ENCODE measurements around the gene DNAJB13. TPM values are rescaled to one million over a fixed set of nuclear protein-coding genes. Genes with fewer than 3 reads are reported as not detected.

Gene DNAJB13
- total and polyA plus RNA-seq, 2 of the 13 experiments (the other 11 are each of a cell fraction or from before 2014, with no cell fraction given), result 2.3 TPM; not detected in 1

GRCh38 chr11:73971175-73971719, 20.4 kb downstream of the DNAJB13 start (continued):
- TF ChIP-seq AFF4 (CRISPR knock-in tag; IDR thresholded peaks at IDR 0.05), result no peak
- TF ChIP-seq KDM1A (CRISPR knock-in tag; IDR thresholded peaks at IDR 0.05), result no peak
- TF ChIP-seq ZNF572 (CRISPR knock-in tag; IDR thresholded peaks at IDR 0.05), result no peak
- no peak for TF ChIP-seq TEAD2 (CRISPR knock-in tag; IDR thresholded peaks at IDR 0.05)
- no peak for TF ChIP-seq ZNF33A (CRISPR knock-in tag; IDR thresholded peaks at IDR 0.05; ENCODE audit: borderline replicate concordance)

DNA sequence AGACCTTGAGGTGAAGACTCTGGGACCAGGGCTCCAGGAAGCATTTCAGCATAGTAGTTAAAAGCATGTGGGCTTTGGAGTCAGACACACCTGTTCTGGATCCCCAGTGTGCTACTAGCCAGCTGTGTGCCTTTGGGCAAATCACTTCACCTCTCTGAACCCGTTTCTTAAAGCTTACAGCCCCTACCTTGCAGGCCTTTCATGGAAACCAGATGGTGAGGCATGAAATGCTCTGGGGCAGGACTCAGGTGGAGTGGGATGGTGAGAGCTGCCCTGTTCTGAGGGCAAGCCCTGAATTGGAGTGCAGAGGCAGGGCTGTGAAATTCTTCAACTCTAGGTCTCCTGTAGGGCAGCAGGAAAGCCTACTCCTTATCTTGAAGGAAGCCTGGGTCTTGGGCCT, 21.4 kb downstream of the DNAJB13 start:
- Histone ChIP-seq H3K4me3 (replicated peaks in 1 of 3; ENCODE audit: insufficient read depth in 1 of 3, low read depth in 2 of 3, low read length in 3 of 3) (no peak overlapping the region), H3K9me3 (ENCODE audit: low read length) (no peaks in the 10 kb centered on the region), H3K36me3 (replicated peaks in 1 of 2; ENCODE audit: control insufficient read depth in 1 of 2, insufficient read depth in 2 of 2, low read length in 2 of 2) (peaks cover 7 to 20% of the 10 kb centered on the region in 2 experiments; a peak in 4 of 5 replicates), H3K4me2 (ENCODE audit: low read depth, low read length) (no peak overlapping the region), H4K20me1 (ENCODE audit: insufficient read depth, low read length) (no peaks in the 10 kb centered on the region), H3K9ac (ENCODE audit: insufficient read depth, low read depth, low read length) (no peak overlapping the region), H2AFZ (ENCODE audit: low read length) (no peak overlapping the region), H3K27me3 (ENCODE audit: control insufficient read depth in 1 of 2, insufficient read depth in 2 of 2, low read length in 2 of 2) (no peaks in the 10 kb centered on the region), H3K4me1 (ENCODE audit: insufficient read depth, low read length) (peaks cover 4% of the 10 kb centered on the region; the same call in 1 of the 2 replicates), H3K27ac (ENCODE audit: extremely low read length, insufficient read depth, low read length) (no peak overlapping the region), H3K79me2 (ENCODE audit: insufficient read depth, low read length) (no peaks in the 10 kb centered on the region)
- DNase-seq (ENCODE audit: low spot score) (no peak), FAIRE-seq (no peak), ATAC-seq (no peak)
- no TSS peak for BruUV-seq (replicated peaks)
- CTCF ChIA-PET (ENCODE audit: low intra/inter-chr PET ratio, low total read pairs), result no interaction called here
- TF ChIP-seq ZNF768 (CRISPR knock-in tag; IDR thresholded peaks at IDR 0.05) (peak; percentile 77), SMYD3 (CRISPR knock-in tag; IDR thresholded peaks at IDR 0.05) (no peak)
- POLR2A ChIA-PET, result interaction anchor here (1.6 kb wide), 1 partner anchor 11 kb away, joined by 7 read pairs; the partner anchor contains the start of gene UCP2
- in situ Hi-C loops (cut with HindIII; ENCODE audit: extremely low pct_ligation_motif_present, low pct_unique_long_range_greater_than_20kb) (loop anchor here (25.0 kb wide), 1 partner anchor 190 kb away; the partner anchor contains the start of genes C2CD3 and PPME1), intact Hi-C loops (cut with micrococcal nuclease; ENCODE audit: unreplicated experiment) (no loop called here)
- no CpG with 5 or more reads among the region's 1 CpG for WGBS (ENCODE audit: low lambda C conversion rate)

Measured in HepG2 (cell line).